HK-2 (cell line): Measurements from ENCODE around the gene ZNHIT1.

Experiments
- DNase-seq: peaks from one replicate; pipeline ENCODE4 v3.0.0-alpha.2; 2018; ENCODE audit not compliant: unreplicated experiment

The ZNHIT1 gene

DNA sequence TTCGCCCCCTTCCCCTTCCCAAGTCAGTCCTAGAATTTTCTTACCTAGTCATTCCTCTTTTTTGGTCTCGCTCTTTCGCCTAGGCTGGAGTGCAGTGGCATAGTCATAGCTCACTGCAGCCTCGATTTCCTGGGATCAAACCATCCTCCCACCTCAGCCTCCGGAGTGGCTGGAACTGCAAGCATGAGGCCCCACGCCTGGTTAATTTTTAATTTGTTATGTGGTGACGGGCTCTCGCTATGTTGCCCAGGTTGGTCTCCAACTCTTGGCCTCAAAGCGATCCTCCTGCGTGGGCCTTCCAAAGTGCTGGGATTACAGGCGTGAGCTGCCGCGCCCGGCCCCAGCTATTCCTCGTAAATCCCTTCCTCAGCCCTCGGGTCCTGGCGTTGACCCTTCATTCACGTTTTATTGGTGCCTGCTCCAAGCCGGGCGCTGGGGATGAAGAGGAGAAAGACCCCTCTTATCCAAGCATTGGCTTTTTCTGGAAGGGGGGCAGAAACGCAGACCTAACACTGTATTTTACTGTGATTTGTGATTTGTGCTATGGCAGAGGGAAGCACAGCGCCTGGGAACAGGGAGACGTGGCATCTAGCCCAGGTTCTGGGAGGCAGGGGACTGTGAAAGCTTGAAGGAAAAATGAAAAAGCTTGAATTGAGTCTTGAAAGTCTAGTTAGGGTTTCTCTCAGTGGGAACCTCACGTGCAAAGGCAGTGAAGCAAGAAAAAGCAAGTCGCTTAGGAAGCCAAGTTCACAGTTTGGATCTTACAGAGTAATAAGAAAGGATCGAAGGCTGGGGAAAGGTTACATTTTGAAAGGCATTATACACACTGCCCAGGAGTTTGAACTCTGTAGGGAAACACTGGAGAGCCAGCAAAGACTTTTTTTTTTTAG lies 516 bp downstream of the ZNHIT1 start:
- no peak for DNase-seq

DNA sequence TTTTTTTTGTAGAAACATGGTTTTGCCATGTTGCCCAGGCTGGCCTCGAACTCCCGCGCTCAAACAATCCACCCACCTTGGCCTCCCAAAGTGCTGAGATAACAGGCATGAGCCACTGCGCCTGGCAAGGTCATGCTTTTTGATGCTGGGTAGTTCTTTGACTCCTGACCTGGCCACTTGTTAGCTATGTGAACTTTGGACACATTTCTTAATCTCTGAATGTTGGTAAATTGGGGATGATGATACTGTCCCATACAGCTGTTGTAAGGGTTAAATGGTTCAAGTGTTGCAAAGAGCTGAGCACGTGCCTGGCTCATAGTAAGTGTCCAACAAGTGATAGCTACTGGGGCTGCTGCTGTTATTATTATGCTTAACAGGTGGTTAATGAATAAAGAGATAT lies 2.3 kb downstream of the ZNHIT1 start:
- no peak for DNase-seq

DNA sequence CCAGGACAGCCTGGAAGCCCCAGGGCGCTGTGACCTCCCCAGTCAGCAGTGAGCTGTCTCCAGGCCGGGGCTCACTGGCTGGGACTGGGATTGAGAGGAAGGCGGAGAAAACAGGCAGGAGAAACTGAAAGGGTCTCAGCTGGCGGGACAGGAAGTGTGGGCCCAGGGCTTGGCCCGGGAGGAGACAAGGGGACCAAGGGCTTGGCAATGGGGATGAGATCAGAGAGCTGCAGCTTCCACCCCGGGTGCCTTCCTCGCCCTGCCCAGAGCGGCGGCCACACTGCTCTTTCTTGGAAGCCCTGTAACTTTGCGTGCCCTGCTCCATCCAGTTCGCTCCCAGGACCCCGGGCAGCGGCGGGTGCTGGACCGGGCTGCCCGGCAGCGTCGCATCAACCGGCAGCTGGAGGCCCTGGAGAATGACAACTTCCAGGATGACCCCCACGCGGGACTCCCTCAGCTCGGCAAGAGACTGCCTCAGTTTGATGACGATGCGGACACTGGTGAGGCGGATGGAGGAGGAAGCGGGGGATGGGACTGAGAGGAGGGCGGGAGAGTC lies 4.4 kb downstream of the ZNHIT1 start:
- no peak for DNase-seq

DNA sequence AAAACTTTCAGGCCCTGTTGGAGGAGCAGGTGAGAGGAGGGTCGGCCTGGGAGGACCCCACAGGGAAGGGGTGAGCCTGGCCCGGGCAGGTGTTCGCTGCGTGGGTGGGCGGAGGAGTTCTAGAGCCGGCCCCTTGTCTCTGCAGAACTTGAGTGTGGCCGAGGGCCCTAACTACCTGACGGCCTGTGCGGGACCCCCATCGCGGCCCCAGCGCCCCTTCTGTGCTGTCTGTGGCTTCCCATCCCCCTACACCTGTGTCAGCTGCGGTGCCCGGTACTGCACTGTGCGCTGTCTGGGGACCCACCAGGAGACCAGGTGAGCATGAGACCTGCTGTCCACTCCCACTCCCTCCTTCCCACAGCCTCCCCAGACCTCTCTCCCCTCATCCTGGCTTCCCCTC lies 5.6 kb downstream of the ZNHIT1 start:
- DNase-seq = no peak

DNA sequence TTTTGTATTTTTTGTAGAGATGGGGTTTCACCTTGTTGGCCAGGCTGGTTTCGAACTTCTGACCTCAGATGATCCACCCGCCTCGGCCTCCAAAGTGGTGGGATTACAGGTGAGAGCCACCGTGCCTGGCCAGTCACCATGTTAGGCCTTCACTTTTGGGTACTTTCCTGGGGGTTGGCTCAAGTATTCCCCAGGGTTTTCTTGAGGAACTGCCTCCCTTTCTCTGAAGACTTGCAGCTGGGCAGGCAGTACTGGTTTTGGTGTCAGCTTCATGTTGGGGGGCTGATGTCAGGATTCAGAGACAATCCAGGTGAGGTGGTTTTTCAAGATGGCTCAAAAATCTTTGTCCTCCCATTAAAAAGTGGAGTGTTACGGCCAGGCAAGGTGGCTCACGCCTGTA lies 7.7 kb downstream of the ZNHIT1 start:
- no peak for DNase-seq

DNA sequence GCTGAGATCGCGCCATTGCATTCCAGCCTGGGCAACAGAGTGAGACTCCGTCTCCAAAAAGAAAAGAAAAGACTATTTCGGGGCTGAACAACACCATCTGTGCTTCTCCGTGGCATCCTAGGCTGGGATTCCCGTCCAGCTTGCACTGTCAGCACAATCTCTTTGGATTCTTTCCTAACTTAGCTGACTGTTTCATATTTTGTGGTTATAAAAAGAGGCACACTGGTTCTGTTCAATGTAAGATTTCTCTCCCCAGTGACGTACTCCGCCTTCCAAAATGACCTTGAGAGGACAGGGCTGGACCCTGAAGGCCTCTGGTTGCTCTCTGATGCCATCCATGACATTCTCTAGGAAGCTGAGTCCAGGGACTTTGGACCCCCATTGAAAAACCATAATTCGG lies 8.8 kb downstream of the ZNHIT1 start:
- no peak for DNase-seq

DNA sequence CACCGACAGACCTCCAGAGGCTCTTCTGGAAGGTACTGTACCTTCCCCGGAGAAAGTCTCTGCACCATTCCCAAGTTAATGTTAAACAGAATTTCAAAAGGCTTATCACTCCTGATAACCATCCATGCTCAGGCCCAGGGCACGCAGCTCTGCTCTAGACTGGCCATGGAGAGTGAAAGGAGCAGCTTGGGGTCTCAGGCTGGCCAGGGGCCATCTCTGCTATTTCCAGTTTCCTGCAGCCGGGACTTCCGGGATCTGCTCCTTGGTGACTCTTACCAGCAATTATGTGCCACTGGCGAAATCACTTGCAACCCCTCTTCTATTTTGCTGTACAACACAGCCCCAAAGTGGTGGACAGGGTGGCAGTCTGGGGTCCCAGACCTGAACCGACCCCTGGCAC lies 13.7 kb downstream of the ZNHIT1 start:
- no peak for DNase-seq

DNA sequence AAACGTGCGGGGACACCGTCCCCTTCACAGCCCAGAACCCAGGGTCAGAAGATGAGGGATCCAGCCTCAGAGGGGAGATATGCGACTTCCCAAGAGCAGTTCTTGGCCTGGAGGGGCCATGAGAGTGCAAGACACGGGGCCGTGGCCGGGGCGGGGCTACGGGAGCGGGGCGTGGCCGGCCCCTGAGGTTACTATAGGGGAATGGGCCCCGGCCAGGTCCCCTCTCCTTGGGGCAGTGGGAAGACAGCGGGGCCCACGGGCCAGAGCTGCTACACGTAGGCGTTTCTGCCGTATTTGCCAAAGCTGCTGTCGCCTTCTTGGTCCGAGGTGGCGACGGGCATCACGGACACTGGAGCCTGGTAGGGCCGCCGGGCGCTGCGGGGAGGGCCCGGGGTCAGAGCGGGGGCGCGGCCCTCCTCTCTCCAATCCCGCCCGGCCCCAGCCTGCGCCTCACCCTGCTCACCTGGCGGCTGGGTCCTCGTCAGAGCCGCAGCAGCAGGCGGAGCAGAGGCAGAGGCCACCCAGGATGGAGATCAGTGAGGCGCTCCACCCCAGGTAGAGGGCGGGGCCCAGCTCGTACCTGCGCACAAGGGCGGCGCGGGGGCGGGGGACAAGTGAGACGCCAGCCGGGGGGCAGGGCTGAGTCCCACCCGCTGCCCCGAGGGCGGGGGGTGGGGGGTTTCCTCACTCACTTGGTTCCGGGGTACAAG lies 14.3 kb downstream of the ZNHIT1 start:
- no peak for DNase-seq

DNA sequence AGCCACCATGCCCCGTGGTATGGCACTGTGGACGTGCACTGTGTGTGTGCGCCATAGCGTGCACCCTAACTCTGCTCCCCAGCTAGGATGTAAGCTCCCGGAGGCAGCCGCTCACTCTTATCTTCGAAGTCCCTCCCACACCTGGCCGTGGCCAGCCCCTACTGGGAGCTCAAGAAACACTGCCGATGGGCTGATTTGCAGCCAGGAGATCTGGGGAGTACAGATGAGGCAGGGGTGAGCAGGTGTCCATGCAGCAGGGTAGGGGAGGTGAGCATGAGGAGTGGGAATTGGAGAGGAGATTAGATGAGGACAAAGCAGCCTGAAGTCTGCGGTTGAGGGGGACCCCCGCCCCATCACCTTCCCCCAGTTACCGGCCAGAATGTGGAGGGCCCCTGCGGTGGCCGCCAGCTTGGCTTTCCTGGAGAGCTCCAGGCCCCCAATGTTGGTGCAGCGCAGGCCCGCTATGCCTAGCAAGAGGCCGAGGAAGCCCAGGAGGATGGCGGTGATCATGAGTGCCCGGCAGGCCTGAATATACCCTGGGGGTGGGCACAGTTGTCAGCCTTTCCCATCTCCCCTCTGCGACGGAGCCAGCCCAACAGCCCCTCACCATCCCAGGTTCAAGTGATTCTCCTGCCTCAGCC lies 16.1 kb downstream of the ZNHIT1 start:
- no peak for DNase-seq

DNA sequence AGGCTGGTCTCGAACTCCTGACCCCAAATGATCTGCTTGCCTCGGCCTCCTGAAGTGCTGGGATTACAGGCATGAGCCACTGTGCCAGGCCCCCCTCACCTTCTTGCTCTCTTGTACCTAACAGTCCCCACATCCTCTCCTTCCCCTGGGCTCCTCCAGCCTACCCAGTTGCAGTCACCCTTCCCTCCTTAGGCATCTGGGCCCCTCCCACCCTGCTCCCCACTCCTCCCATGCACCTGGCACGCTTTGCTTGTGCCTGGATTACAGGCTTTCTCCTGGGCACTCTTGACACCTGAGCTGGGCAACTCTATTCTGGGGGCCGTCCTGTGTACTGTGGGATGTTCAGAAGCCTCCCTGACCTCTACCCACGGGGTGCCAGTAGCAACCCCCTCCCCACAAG lies 16.7 kb downstream of the ZNHIT1 start:
- DNase-seq = no peak

DNA sequence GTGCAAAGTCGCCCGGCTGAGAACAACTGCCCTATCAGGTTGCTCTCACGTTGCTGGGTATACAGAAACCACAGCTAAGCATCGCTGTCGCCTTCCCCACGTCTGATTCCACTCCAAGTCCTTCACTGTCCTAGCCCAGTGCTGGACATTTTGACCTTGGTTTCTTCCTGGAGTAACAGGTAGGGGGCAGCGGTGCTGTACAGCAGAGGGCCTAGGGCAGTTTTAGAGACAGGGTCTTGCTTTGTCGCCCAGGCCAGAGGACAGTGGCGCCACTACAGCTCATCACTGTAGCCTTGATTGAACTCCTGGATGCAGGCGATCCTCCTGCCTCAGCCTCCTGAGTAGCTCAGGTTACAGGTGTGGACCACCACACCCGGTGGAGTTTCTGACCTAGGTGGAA lies 17.1 kb downstream of the ZNHIT1 start:
- DNase-seq = no peak

DNA sequence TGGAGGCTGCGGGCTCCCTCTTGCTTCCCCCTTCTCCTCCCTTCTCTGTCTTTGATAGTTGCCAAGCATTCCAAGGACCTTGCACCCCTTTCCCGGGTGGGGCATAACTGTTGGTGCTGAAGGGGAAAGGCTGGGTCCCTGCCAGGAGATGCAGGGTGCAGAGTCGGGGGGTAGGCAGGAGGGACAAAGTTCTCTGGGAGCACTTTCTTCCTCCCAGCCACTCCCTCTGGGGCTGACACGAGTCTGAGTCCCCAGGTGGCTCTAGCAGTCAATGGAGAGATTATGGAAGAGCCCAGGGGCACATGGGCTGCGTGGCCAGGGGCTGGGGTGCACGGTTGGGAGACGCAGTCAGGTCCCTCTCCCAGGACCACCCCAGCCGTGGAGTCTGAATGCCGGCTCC lies 17.6 kb downstream of the ZNHIT1 start:
- DNase-seq = no peak

DNA sequence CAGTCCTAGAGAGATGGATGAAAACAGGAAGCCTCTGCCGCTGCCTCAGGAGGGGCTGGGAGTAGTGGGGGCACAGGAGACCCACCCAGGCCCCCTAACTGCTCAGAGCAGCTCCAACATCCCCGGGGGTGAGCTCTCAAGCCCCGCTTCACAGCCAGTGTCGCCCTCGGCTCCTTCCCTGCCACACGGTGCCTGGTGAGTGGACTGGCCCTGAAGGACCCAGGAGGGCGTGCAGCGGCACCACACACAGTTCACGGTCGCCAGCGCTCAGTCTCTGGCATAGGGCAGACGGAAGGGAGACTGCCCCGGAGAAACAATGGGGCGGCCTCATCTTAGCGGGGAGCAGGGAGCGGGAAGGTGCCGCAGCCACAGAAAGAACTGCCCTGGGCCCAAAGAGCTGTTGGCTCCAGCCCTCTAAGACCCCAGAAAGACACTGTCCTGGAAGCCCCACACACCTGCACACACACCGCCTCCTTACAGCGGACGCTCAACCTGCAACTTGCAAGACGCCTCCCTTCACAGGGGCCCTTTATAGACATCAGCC lies 18.4 kb downstream of the ZNHIT1 start:
- DNase-seq = no peak

DNA sequence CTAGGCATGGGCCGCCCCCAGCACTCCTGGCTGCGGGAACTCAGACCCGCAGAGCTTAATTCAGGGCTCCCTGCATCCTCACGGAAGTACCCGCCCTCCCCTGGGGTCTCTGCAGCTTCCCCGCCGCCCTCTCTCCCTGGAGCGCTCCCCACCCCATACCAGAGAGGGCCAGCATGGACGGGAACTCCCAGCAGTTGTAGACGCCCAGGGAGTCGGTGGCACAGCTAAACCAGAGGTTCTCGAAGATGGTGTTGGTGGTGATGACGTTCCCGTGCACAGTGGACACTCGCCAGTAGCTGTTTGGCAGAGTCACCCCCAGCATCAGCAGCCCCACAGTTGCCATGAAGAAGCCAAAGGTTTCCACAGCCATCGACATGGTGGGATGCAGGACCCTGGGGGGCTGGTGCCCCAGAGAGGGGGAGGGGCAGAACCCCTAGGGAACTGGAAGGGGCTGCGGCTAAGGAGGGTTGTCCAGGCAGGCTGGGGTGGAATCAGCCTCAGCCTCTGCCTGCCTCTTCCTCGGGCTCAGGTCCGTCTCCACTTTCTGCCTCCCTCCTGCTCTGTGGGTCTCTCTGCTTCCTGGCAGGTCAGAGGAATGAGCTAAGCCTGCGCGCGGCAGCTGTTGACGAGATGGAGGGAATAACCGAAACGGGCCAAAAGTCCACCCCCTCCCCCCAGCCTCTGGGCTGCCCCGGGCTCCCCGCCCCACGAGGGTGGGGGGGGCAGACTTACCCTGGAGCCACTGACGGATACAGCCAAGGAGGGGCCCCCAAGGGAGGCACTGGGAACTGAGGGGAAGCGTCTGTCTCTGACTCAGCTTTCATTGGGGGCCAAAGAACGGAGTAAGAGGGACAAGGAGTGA lies 19.5 kb downstream of the ZNHIT1 start, which contains the start of gene CLDN15:
Gene CLDN15 (minus strand): TSS at position 597 of the 862 bp plus-strand sequence. CDS start 221 bp downstream, at position 376.
- no peak for DNase-seq

DNA sequence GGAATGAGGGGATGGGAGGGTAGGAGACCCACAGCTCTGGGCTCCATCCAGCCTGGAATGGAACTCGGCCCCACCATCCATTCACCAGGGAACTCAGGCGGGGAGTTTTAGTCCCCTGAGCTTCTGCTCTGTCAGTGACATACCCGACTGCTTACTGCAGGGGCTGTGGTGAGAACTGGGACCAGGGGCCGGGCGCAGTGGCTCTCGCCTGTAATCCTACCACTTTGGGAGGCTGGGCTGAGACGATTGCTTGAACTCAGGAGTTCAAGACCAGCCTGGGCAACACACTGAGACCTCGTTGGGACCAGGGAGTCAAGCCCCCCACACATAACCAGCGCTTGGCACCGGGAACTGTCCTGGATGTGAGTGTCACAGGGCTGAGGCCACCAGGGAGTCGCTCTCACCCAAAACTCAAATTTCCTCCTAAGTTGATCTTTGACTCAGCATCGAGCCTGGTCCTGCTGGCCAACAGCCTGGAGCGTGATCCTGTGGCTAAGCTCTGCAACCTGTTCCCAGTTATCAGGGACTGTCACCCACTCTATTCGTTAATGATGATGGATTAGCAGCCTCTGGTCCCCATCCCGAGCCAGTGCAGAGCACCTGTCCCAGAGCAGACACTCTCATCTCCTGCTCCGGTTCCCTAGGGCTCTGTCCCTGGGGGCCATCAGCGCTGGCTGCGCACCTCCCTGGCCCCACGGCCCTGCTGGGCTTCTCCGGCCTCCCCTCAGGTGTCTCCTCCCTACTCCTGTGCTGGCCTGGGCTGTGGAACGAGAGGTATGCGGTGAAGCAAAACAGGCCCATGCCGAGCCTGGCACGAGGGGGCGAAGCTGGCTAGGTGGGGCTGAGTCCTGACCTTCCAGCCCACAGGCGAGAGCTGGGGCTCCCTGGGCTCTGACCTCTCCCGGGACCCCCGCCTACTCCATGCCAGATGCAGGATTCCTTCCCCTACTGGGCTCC lies 20.5 kb downstream of the ZNHIT1 start:
- DNase-seq = no peak

DNA sequence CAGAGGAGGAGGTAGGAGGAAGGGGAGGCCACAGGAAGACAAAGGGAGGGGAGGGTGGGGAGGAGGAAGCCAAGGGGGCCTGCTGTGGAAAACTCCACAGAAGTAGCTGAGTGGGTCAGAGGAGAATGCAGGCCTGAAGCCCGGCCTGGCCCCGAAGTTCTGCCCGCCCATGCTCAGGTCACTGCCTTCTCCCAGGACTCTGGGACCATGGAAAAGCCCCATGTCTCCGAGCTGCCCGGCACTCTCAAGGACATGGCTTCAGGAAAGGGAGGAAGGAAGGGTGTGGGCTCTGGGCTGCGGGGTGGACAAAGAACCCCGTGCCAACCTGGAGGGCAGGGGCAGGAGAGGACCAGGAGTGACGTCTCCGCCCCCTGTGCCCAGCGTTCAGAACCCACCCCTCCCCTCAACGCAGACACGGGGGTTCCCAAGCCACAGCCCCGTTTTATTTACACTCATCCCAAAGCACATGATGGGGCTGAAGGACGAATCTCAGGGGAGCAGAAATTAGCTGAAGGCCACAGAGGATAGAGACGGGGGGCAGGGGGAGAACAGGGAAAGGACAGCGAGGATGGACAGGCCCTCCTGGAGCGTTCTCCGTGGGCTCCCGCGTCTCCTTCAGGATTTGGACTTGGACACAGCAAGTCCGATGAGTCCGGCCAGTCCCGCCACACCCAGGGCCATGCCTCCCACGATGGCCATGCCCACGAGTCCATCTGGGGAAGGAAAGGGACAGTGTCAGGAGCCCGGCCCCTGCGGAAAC lies 21.4 kb downstream of the ZNHIT1 start:
- no peak for DNase-seq

DNA sequence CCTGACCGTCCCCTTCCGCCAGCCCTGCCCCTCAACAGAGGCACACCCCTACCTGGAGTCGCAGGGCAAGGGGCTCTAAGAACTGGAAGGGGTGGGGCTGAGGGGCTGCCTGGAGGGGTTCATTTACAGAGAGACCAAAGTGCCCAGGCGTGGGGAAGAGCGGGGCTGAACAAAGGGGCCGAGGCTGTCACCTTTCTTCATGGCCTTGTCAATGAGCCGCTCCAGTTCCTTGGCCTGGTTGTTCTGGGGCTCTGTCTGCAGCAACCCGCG lies 21.9 kb downstream of the ZNHIT1 start:
- no peak for DNase-seq

DNA sequence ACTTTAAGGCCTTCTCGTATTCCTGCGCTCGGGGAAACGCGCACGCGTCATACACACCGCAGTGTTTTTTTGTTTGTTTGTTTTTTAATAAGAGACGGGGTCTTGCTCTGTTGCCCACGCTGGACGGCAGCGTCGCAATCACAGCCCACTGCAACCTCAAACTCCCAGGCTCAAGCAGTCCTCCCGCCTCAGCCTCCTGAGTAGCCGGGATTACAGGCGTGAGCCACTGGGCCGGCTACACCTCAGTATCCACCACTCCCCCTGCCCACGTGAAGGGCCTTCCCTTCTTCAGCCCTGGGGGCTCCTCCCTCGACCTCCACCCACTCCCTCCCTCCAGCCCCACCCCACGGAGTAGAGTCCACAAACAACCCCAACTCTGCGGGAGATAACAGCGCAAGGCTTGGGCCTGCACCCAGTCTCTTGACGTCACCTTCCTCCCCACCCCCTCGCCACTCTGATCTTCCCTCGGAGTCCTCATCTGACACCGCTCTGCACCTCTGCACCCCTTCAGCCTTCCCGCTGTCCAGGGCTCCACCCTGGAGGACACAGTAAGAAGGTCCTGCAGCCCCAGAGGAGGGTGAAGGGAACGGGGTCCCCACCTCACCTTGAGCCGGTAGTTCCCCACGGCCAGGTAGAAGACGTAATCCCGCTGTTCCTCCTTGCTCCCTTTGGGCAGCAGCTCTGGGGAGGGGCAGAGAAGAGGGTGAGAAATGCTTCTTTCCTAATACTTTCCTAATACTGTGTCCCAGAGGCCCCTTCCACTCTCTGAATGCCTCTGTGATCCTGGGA lies 22.5 kb downstream of the ZNHIT1 start:
- DNase-seq = no peak

DNA sequence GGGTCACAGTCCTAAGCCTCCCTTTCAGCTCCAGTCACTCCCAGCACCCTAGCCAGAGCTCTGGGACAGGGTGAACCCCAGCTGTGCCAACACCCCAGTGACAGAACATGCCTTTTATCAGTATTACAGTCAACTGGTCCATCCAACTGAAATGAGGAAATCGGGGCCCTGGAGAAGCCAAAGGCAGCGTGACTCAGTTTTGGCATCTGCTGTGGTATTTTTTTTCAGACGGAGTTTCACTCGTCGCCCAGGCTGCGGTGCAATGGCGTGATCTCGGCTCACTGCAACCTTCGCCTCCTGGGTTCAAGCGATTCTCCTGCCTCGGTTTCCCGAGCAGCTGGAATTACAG lies 23.0 kb downstream of the ZNHIT1 start:
- DNase-seq = no peak
